CD4-positive, alpha-beta T cell (primary cell): Measurements from ENCODE around the gene AGBL4. TPM values are rescaled to one million over a fixed set of nuclear protein-coding genes. Genes with fewer than 3 reads are reported as not detected.

ENCODE experiments used
- ATAC-seq: fragments of 200-7000 bp; cut with Tn5 transposase; one replicate; pipeline ENCODE4 v1.10.0; 2022; ENCODE audit warnings: mild to moderate bottlenecking; ENCODE audit not compliant: poor library complexity
- CTCF ChIA-PET: fragments of 350-600 bp; sonication (Branson Sonifier 250); formaldehyde crosslinking; loops from one replicate; lab custom pipeline; 2021; ENCODE audit warnings: antibody characterized with exemption, inconsistent platforms; lab: Charles Lee
- POLR2A ChIA-PET: fragments of 350-600 bp; sonication (Branson Sonifier 250); formaldehyde crosslinking; loops from one replicate; lab custom pipeline; 2021; ENCODE audit warnings: antibody characterized with exemption, inconsistent platforms; lab: Charles Lee
- DNase-seq, 14 experiments: peaks; one replicate each; pipeline ENCODE4 v3.0.0-alpha.2; 2013 to 2020; ENCODE audit warnings: mixed read lengths in 2 of 14
- H3K27ac ChIP-seq, 2 donors: one replicate each; pipeline versions ENCODE4 v1.5.1 to v1.7.0; 2013; ENCODE audit warnings: low read length in 2 of 2, low read depth in 1 of 2, mild to moderate bottlenecking in 1 of 2
- H3K27me3 ChIP-seq, 2 experiments: 1 replicate in 1 of 2; 2 replicates in 1 of 2; pipeline versions ENCODE4 v1.6.1 to v1.7.0; 2013; ENCODE audit warnings: low read length in 2 of 2, control low read depth in 1 of 2, mild to moderate bottlenecking in 1 of 2, moderate library complexity in 1 of 2; ENCODE audit not compliant: insufficient read depth in 2 of 2, control insufficient read depth in 1 of 2
- H3K36me3 ChIP-seq: one replicate; pipeline ENCODE4 v1.6.1; 2013; ENCODE audit warnings: low read length, control low read depth; ENCODE audit not compliant: insufficient read depth
- H3K4me1 ChIP-seq: one replicate; pipeline ENCODE4 v1.6.1; 2013; ENCODE audit warnings: low read length, control low read depth; ENCODE audit not compliant: insufficient read depth
- H3K4me3 ChIP-seq: one replicate; pipeline ENCODE4 v1.5.1; 2013; ENCODE audit warnings: mild to moderate bottlenecking, low read length, moderate library complexity
- H3K9me3 ChIP-seq, 2 experiments: 1 replicate in 1 of 2; 2 replicates in 1 of 2; pipeline versions ENCODE4 v1.6.1 to v1.7.0; 2013; ENCODE audit warnings: low read length in 2 of 2, mild to moderate bottlenecking in 2 of 2, control low read depth in 1 of 2, moderate library complexity in 1 of 2; ENCODE audit not compliant: control insufficient read depth in 1 of 2, insufficient read depth in 1 of 2
- H3K27ac Mint-ChIP-seq: one replicate; pipeline ENCODE4 v1.8.0; 2020; ENCODE audit warnings: mixed read lengths
- H3K27me3 Mint-ChIP-seq: one replicate; pipeline ENCODE4 v1.8.0; 2021; ENCODE audit warnings: mixed read lengths
- H3K36me3 Mint-ChIP-seq: one replicate; pipeline ENCODE4 v1.8.0; 2021; ENCODE audit warnings: low read depth, mixed read lengths
- H3K4me1 Mint-ChIP-seq: one replicate; pipeline ENCODE4 v1.8.0; 2021; ENCODE audit warnings: low read depth, mixed read lengths
- H3K4me3 Mint-ChIP-seq: one replicate; pipeline ENCODE4 v1.8.0; 2020; ENCODE audit warnings: mild to moderate bottlenecking, mixed read lengths
- H3K9me3 Mint-ChIP-seq: one replicate; pipeline ENCODE4 v1.8.0; 2020; ENCODE audit warnings: mixed read lengths
- CTCF ChIP-seq: fragments of 200-600 bp; IDR thresholded peaks from one replicate; pipeline ENCODE4 v1.8.0; 2022; ENCODE audit warnings: antibody characterized with exemption, mild to moderate bottlenecking
- intact Hi-C, 2 experiments: fragments of 100-400 bp; cut with DNase I in 1 of 2; cut with micrococcal nuclease in 1 of 2; formaldehyde crosslinking; loops; one replicate each; pipeline versions ENCODE4 v1.15.1 to v1.9.0; 2023 to 2025; cut with DNase I, micrococcal nuclease
- total RNA-seq, 174 experiments: library from RNA in 2 of 174; stranded (reverse) in 2 of 174; gene quantifications; one replicate each; pipeline ENCODE4 v1.2.3 and lab custom pipeline; 2021 to 2026

Gene AGBL4
- total RNA-seq, 2 experiments from 2014 or later, result 0.11 TPM; not detected in 1

GRCh38 chr1:49190138-49190537, 833.6 kb downstream of the AGBL4 start:
- POLR2A ChIA-PET, result no interaction called here
- DNase-seq (no peak), ATAC-seq (no peak)
- Histone ChIP-seq H3K4me1 (no peaks in the 10 kb centered on the region), H3K27me3 (no peaks in the 10 kb centered on the region), H3K27ac (no peak overlapping the region), H3K9me3 (no peaks in the 10 kb centered on the region), H3K36me3 (no peaks in the 10 kb centered on the region), H3K4me3 (no peak overlapping the region)
- Mint-ChIP-seq H3K4me3 (no peak overlapping the region), H3K27me3 (no peaks in the 10 kb centered on the region), H3K27ac (no peak overlapping the region), H3K9me3 (peaks cover 10% of the 10 kb centered on the region), H3K4me1 (no peaks in the 10 kb centered on the region), H3K36me3 (no peaks in the 10 kb centered on the region)
- TF ChIP-seq CTCF, result no peak
- intact Hi-C loops, result no loop called here
- CTCF ChIA-PET, result no interaction called here

GRCh38 chr1:49187056-49187455, 836.7 kb downstream of the AGBL4 start:
- no peaks in the 10 kb centered on the region for H3K4me1 ChIP-seq
- Mint-ChIP-seq H3K4me3 (no peak overlapping the region), H3K36me3 (no peaks in the 10 kb centered on the region), H3K9me3 (peaks cover 11% of the 10 kb centered on the region), H3K27ac (no peak overlapping the region), H3K4me1 (no peaks in the 10 kb centered on the region), H3K27me3 (no peaks in the 10 kb centered on the region)
- no peak overlapping the region for H3K27ac ChIP-seq
- H3K36me3 ChIP-seq, result no peaks in the 10 kb centered on the region
- CTCF ChIA-PET, result no interaction called here
- POLR2A ChIA-PET, result no interaction called here
- DNase-seq, result no peak
- H3K27me3 ChIP-seq, result no peaks in the 10 kb centered on the region
- ATAC-seq, result no peak
- H3K4me3 ChIP-seq, result no peak overlapping the region
- intact Hi-C loops, result no loop called here
- no peak for TF ChIP-seq CTCF
- no peaks in the 10 kb centered on the region for H3K9me3 ChIP-seq

- H3K36me3 Mint-ChIP-seq, result no peaks in the 10 kb centered on the region
Measured at GRCh38 chr1:49185450-49185980, 838.2 kb downstream of the AGBL4 start.

More at GRCh38 chr1:49185450-49185980, 838.2 kb downstream of the AGBL4 start:
- Histone ChIP-seq H3K27ac (no peak overlapping the region), H3K4me3 (no peak overlapping the region), H3K27me3 (no peaks in the 10 kb centered on the region), H3K36me3 (no peaks in the 10 kb centered on the region), H3K4me1 (no peaks in the 10 kb centered on the region), H3K9me3 (no peaks in the 10 kb centered on the region)
- TF ChIP-seq CTCF, result no peak
- no peak for DNase-seq
- no peak overlapping the region for H3K4me3 Mint-ChIP-seq
- no peaks in the 10 kb centered on the region for H3K4me1 Mint-ChIP-seq
- ATAC-seq, result no peak
- intact Hi-C loops, result no loop called here
- POLR2A ChIA-PET, result no interaction called here
- H3K27me3 Mint-ChIP-seq, result no peaks in the 10 kb centered on the region
- H3K9me3 Mint-ChIP-seq, result peaks cover 11% of the 10 kb centered on the region
- CTCF ChIA-PET, result no interaction called here
- no peak overlapping the region for H3K27ac Mint-ChIP-seq
